GM21737 (cell line): Measurements from ENCODE around the gene RSPRY1.
"Not testable (repeated sequence)": the region's sequence is repeated elsewhere in the genome, so short reads cannot be mapped to it uniquely, and the experiment has no call there.

Experiments used
- ATAC-seq: cut with Tn5 transposase; IDR thresholded peaks from one replicate; pipeline ENCODE4 v1.9.1; 2021; ENCODE audit warnings: mild to moderate bottlenecking, moderate library complexity; ENCODE audit not compliant: unreplicated experiment

RSPRY1 gene

DNA sequence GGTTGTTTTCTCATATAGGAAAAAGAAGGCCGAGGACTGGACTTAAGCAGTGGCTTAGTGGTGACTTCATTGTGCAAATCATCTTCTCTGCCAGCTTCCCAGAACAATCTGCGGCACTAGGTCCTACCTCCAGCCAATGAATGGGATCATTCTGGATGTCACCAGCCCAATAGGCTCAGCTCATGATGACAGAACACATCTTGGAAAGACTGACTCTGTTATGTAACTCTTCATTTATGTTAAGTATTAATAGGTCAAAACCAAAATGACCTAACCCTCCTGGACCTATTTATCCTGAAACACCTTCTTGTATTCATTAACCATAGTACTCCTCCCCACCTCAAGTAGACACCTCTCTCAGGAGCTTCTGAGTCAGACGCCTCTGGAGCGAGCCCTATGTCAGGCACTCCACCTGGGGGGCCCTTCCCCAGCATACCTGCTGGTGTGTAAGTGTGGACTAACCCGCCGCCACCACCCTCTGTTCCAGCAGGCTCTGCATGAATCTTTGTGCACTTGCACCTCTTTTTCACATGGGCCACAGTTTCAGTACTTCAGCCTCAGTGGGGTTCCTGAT is 66.1 kb downstream of the RSPRY1 start:
- no peak for ATAC-seq

DNA sequence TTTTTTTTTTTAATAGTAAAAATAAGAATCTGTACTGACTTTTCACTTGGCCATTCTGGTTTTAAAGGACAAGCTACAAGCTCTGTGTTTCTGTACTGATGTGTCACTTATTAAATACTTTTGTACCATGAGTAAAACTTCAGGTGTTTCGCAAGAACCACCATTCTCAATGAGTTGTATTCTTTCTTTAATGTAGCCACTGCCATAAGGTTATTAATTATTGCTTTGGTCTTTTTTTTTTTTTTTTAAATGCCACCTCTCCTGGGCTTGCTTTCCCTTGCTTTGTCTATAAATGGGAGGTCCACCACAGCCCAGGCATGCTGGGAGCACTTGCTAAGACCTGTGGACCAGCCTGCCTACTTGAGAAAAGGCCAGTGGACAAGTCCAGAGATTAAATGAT is 67.3 kb downstream of the RSPRY1 start:
- ATAC-seq, result no peak

DNA sequence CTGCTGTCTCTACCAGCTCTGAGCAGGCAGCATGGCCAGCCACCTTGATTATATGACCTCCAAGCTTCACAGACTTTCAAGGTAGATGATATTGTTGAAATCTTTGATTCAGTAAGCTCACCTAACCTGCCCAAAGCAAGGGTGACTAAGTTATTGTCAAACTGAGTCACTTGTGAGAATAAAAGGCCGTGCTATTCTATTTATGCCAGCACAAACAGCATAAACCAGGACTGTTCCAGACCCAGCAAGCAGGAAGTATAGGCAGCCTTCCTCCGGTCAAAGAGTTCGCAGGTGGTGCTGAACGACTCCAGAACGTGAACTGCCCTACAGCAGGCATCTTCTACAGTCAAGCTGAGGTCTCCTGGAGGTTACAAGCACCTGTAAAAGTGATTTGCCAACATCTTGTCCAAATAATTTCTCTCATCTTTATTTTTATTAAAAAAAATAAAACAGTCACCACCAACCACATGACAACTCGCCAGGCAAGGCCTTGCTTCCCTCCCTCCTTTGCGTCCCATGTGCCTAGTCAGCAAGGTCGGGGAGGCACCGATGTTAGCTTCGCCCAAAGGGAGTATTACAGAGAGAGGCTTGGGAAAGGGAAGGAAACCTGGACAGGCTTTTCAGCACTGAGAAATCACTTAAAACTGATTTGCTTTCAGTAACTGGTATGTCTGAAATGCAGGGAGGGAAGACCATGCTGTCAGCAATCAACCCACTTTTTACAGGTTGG is 69.7 kb downstream of the RSPRY1 start:
- no peak for ATAC-seq

DNA sequence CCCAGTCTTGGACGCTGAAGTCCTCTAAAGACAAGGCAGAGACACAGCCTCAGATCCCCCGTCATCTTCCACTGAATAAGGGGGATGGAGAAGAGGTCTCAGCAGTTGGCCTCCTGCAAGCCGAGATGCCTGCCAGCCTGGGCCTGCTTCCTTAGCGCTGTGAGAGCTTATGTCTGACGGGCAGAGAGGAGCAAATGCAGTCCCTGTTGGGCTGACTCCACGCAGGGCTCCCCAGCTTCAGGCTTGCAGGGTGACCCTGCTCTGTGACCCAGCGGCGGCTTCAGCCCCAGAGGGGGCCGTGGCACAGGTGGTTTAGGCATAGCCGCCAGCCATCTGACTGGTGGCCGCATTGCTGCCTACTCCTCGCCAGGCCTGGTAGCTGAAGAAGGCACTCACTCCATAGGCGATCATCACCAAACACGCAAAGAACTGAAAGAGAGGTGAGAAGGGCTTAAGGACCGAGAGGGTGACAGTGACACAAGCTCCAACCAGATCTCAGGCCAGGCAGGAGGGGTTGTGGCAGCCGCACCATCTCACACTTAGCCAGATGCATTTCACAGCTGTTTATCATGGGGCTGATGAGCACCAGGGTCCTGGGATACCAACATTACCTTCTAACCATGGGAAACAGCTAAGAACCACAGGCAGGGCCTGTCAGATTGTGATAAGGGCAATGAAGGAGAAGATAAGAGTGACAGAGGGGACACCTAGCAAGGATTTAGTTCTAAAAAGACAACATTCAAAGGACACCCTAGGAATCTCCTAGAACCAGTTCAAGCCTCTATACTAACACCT is 70.7 kb downstream of the RSPRY1 start:
- no peak for ATAC-seq

DNA sequence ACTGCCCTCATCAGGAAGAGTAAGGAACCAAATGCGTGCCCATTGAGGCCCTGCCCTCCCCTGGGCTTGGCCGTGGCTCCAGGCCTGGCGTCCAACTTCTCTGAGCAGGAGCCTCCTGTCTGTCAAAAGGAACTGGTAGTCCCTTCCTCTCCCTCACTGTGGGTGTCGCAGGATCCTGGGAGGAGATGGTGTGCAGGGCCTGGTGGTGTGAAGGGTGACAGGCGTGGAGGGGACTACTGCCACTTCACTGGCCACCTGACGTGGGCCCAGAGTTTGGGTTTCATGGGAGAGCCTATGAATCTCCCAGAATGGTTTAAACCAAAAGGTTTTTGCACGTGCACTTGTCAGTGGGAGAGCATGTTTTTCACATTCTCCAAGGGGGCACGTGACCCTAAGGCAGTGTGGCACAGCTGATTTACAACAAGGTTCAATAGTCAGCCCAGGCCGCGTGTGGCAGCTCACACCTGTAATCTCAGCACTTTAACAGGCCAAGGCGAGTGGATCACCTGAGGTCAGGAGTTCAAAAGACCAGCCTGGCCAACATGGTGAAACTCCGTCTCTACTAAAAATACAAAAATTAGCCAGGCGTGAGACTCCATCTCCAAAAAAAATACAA is 71.4 kb downstream of the RSPRY1 start:
- no peak for ATAC-seq

DNA sequence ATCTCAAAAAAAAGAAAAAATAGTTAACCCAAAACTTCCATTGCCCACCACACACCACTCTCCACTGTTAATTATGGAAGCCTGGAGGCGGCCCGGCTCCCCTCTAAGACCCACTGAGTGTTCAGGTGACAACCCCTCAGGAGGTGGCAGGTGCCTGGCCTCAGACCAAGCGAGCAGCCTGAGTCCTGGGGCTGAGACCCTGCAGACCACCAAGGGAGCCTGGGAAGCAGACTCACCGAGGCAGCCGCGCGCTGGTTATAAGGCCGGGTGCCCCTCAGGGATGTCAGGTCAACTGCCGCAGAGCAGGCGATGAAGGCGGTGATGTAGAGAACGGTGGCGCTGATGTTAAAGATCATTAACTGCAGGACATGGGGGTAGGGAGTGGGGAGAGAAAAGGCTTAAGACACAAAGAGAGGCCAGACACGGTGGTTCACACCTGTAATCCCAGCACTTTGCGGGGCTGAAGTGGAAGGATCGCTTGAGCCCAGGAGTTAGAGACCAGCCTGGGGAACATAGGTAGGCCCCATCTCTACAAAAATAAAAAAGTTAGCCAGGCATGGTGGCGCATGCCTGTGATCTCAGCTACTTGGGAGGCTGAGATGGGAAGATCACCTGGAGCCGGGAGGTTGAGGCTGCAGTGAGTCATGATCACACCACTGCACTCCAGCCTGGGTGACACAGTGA is 72.2 kb downstream of the RSPRY1 start:
- no peak for ATAC-seq

DNA sequence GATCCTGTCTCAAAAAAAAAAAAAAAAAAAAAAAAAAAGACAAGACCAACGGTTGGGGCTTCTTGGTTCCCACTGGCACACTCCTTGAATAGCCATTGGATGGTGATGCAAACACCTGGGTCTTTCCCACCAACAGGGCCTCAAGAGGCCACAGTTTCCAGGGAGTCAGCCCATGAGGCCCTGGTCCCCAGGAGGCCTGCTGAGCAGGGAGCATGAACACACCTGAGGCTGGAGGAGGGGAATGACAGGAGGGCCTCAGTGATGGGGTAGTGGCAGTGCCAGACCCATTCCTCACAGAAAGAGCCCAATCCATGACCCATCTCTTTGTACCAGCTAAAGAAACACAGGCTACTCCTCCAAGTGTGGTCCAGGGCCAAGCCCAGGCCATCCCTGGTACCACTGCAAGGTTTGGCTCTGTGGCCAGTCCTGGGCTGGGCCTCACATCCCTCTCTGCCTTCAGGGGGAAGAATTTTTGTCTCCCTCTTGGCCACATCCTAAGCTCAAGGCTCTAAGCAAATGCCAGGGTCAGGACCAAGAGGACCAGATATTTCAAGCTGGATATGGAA is 72.9 kb downstream of the RSPRY1 start:
- no peak for ATAC-seq

DNA sequence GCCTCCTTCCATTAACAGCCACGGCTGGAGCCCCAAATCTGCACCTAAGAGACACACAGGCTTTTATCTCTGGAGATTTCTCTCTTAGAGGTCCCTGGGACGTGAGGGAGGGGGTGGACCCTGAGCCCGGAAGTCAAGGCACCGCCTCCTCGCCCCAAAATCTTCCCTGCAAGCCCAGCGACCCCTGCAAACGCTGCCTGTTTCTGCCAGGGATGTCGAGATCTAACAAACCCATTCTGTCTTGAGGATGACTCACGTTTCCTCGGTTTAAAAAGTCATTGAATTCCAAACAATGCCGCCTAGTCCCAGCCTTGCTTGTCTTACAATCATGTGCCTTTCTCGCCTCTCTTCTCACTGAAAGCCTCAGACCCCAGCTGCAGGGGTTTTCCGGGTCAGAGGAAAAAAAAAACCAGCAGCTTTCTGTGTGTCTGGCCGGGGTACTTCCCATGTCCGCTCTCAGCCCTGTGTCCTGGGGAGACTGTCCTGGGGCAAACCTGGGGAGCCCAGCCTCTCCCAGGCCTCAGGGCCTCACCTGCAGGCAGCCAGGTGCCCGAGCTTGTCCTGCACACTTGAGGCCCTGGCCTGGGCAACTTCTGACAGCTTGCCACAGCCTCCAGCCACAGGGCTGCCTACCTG is 74.3 kb downstream of the RSPRY1 start:
- ATAC-seq, result no peak

DNA sequence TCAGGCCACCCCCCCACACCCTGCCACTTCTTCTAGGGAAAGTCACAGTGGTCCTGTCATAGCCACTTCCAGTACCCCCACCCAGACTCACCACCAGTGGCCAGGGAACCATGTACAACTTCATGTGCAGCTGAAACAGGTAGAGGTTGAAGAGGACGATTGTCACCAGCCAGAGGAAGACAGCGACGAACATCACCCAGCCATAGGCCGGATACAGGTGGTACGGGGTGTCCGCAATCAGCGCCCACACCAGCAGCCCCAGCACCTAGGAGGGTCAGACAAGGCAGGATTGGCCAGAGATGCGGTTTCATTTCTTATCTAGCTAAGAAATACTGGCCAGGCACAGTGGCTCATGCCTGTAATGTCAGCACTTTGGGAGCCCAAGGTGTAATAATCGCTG is 75.7 kb downstream of the RSPRY1 start:
- ATAC-seq, result no peak

DNA sequence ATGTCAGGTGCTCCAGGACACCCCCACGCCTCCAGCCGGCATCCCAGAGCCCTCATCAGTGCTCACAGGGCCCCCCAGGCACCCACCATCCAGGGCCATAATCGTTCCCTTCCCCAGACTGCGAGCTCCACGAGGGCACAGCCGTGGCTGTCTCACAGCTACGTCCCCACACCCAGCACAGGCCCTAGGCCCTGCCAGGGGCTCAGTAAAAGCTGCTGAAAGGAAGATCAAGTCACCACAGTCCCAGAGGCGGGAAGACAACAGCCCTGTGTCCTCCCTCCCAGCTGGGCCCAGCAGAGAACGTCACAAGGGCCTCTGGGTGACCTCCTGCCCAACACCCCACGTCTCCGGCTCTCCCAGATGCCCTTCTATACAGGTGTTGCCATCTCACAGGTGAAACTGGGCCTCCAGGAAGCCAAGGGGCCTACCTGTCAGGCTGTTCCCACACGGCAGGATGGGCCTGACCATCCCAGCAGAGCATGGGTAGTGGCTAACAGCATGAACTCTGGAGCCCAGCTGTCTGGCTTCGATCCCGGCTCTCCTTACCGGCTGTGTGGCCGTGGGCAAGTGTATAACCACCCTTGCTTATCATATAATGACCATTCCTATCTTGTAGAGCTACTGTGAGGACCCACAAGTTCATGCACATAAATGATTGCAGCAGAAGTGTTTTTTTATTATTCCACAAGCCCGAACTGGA is 76.9 kb downstream of the RSPRY1 start:
- ATAC-seq, result no peak

DNA sequence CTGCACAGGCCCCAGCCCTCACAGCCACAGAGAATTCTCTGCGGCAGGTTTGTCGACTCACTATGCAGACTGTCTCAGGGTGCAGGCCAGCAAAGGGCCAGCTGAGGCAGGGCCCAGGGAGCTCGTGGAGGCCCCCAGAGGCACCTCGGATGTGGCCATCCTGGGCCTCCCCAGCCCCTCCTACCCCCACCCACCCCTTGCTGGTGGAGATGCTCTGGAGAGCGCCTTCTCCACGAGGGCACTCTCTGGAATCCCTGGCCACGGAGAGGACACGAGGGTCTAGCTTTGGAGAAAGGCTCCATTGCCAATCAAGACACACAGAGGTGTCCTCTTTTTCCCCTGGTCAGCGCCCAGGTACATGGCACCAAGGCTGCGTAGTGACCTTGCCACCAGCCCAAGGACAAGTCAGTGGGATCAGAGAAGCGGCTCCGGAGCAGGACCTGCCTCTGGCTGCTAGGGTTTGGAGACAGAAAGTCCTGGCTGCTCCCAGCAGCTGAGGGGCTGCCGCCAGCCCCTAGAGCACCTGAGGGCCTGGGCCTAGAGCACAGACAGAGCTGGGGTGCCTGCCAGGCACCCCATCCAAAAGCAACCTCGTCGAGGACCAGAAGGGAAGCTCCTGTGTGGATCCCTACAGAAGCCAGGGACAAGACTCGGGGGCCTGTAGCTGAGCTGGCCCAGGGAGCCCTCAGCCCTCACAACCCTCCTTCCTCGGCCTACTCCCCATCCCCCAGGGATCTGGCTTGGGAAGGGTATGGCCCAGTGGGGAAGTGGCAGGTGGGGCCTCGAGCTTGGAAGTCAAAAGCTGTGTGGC is 77.6 kb downstream of the RSPRY1 start:
- ATAC-seq, result no peak

DNA sequence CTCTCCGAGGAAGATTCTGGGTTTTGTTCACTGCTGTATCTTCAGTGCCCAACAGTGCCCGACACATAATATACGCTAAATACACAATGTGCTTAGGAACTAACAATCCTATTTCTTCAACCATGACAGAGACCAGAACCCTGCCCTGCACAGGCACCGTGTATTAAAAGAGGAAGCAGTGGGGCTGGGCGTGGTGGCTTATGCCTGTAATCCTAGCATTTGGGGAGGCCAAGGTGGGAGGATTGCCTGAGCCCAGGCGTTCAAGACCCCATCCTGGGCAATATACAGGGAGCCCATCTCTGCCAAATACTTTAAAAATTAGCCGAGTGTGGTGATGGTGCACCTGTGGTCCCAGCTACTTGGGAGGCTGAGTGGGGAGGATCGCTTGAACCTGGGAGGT is 78.3 kb downstream of the RSPRY1 start:
- ATAC-seq, result no peak

DNA sequence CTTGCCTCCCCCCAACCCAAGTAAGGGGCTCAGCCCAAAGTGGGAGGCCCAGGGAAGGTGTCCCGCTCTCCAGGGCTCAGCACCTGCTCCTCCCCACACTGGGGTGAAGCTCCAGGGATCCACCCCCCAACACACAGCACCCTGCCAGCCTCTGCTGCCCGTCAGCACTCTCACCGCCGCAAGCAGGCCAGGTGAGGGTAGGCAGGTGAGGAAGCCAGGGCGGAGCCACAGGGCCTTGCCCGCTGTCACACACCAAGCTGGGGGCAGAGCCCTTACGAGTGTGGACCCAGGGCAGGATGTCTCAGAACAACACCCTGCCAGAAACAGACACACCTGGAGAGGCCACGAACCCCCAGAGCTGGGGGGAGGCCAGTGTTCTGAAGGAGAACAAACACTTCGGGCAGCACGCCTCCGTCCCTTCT is 78.8 kb downstream of the RSPRY1 start:
- ATAC-seq, result no peak

DNA sequence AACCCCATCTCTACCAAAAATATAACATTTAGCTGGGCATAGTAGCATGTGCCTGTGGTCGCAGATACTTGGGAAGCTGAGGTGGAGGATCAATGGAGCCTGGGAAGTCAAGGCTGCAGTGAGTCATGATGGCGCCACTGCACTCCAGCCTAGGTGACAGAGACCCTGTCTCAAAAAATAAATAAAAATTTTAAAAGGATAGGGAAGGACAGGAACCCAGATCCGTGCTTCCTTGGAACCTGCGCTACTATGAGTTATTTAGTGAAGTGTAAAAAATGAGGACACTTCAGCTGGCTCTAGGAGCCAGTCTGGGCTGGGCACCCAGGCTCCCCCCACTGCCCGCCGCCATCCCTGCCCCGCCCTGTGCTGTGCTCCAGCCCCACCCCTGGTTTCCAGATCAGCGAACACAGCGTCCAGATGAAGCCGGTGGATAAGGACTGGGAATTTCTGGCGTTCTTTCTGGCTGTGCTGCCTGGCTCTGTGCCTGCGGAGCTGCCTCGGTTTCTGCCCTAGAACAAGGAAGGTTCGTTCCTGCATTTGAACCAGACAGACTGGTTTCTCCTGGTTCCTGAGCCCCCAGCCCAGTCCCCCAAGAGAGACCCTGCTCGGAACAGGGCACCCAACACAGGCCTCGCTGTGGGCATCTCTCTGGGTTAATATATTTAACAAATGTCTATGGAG is 79.9 kb downstream of the RSPRY1 start:
- no peak for ATAC-seq

DNA sequence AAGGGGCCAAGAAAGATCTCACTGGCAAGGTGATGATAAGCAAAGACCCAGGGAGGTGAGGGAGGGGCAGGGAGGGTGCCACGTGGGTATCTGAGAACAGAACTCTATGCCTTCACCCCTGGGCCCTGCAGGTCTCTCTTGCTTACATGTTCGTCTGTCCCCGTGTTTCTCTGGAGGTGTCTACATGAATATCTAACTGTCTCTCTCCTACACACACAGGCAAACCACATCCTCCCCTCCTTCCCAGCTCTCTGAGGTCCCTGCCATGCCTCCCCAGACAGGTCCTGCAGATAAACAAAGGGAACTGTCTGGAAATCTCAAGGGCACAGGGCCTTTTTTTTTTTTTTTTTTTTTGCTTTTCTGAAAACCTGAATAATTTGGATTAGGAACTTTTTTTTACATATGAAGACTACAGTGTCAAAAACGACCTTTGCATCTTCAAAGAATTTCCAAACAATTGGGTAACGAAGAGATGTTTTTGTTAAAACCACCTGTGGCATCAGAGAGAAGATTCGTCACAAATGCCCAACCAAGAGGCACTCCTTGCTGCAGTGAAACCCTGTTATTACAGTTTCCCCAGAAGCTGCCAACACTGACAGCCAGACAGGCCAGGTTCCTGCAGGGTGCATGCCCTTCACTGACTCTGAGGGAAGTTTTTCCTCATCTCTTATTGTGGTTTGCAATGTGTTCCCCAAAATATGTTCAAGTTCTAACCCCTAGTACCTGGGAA is 80.6 kb downstream of the RSPRY1 start:
- ATAC-seq, result no peak

DNA sequence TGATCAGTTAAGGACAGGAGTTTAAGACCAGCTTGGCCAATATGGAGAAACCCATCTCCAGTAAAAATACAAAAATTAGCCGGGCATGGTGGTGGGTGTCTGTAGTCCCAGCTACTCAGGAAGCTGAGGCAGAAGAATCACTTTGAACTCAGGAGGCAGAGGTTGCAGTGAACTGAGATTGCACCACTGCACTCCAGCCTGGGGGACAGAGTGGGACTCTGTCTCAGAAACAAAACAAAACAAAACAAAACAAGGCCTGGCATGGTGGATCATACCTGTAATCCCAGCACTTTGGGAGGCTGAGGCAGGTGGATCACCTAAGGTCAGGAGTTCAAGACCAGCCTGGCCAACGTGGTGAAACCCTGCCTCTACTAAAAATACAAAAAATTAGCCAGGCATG is 81.2 kb downstream of the RSPRY1 start:
- not testable (repeated sequence) for ATAC-seq
